ENCODE data around the gene SVIL. TPM values are rescaled to one million over a fixed set of nuclear protein-coding genes. Genes with fewer than 3 reads are reported as not detected.

The SVIL gene
- total and polyA plus RNA-seq, 2 of the 13 experiments (the other 11 are each of a cell fraction or from before 2014, with no cell fraction given): 3.9 to 12.1 TPM

DNA sequence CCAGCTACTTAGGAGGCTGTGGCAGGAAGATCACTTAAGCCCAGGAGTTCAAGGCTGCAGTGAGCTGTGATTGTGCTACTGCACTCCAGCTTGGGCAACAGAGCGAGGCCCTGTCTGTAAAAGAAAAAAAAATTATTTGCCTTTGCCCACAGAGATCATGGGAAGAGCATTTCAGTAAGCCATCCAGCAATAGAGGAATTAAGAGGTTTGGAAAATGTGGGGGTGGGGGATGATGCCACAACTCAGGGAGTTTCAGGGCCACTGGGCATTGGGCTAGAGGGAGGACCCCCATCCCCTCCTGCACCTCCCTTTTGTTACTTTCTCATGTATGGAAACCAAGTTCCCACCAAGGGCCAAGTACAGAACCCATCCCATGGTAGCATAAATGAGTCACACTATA is 38.4 kb downstream of the SVIL start:
- ChIA-PET CTCF (ENCODE audit: low intra/inter-chr PET ratio, low total read pairs) (no interaction called here), POLR2A (no interaction called here)
- no peak overlapping the region for H3K4me3 ChIP-seq (replicated peaks in 1 of 3; ENCODE audit: insufficient read depth in 1 of 3, low read depth in 2 of 3, low read length in 3 of 3)
- FAIRE-seq (no peak), ATAC-seq (no peak), DNase-seq (ENCODE audit: low spot score) (no peak)
- H3K9ac ChIP-seq (ENCODE audit: insufficient read depth, low read depth, low read length): no peak overlapping the region
- BruUV-seq (replicated peaks): no TSS peak
- no peak overlapping the region for H2AFZ ChIP-seq (ENCODE audit: low read length)
- in situ Hi-C loops (cut with HindIII; ENCODE audit: extremely low pct_ligation_motif_present, low pct_unique_long_range_greater_than_20kb) (no loop called here), intact Hi-C loops (cut with micrococcal nuclease; ENCODE audit: unreplicated experiment) (no loop called here)
- H3K4me2 ChIP-seq (ENCODE audit: low read depth, low read length): no peak overlapping the region
- H3K79me2 ChIP-seq (ENCODE audit: insufficient read depth, low read length): no peaks in the 10 kb centered on the region
- no peaks in the 10 kb centered on the region for H4K20me1 ChIP-seq (ENCODE audit: insufficient read depth, low read length)
- 80% methylated on average over 1 of the region's 1 CpG for WGBS (ENCODE audit: low lambda C conversion rate)
- H3K27ac ChIP-seq (ENCODE audit: extremely low read length, insufficient read depth, low read length): no peak overlapping the region
- no peak for TF ChIP-seq AHR (CRISPR knock-in tag; IDR thresholded peaks at IDR 0.05)
- no peaks in the 10 kb centered on the region for H3K4me1 ChIP-seq (ENCODE audit: insufficient read depth, low read length)
- H3K36me3 ChIP-seq (replicated peaks in 1 of 2; ENCODE audit: control insufficient read depth in 1 of 2, insufficient read depth in 2 of 2, low read length in 2 of 2): no peaks in the 10 kb centered on the region
- H3K27me3 ChIP-seq (ENCODE audit: control insufficient read depth in 1 of 2, insufficient read depth in 2 of 2, low read length in 2 of 2): no peaks in the 10 kb centered on the region
- no peaks in the 10 kb centered on the region for H3K9me3 ChIP-seq (ENCODE audit: low read length)

DNA sequence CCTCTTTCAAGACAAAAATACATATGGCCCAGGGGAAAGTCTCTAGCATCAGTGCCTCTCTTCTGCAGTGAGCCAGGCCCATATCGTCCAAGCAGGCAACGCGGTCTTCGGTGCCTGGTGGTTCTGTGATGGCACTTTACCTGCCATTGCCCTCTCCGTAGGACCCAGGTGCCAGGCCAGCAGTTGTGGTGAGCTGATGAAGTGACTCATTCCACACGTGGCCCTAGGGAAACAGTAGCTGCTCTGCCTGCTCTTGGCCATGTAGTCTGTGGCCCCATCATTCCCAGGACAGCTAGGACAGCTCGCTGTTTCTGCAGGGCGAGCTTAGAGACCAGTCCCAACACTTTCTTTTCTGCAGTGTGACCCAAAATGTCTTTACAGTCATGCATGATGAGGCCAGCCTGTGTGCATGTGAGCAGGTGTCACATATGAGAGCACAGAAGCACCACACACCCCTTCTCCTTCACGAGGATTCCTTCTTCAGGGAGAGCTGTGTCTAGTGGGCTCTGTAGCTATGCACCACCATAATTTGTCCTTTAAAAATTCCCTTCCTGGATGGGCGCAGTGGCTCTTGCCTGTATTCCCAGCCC is 39.0 kb downstream of the SVIL start:
- ChIA-PET POLR2A (no interaction called here), CTCF (ENCODE audit: low intra/inter-chr PET ratio, low total read pairs) (no interaction called here)
- ATAC-seq (no peak), FAIRE-seq (no peak), DNase-seq (ENCODE audit: low spot score) (no peak)
- Histone ChIP-seq H3K9ac (ENCODE audit: insufficient read depth, low read depth, low read length) (no peak overlapping the region), H3K4me3 (replicated peaks in 1 of 3; ENCODE audit: insufficient read depth in 1 of 3, low read depth in 2 of 3, low read length in 3 of 3) (no peak overlapping the region), H3K9me3 (ENCODE audit: low read length) (no peaks in the 10 kb centered on the region), H3K27ac (ENCODE audit: extremely low read length, insufficient read depth, low read length) (no peak overlapping the region), H3K4me1 (ENCODE audit: insufficient read depth, low read length) (peaks cover 3% of the 10 kb centered on the region), H3K4me2 (ENCODE audit: low read depth, low read length) (no peak overlapping the region), H4K20me1 (ENCODE audit: insufficient read depth, low read length) (no peaks in the 10 kb centered on the region), H3K36me3 (replicated peaks in 1 of 2; ENCODE audit: control insufficient read depth in 1 of 2, insufficient read depth in 2 of 2, low read length in 2 of 2) (no peaks in the 10 kb centered on the region), H3K27me3 (ENCODE audit: control insufficient read depth in 1 of 2, insufficient read depth in 2 of 2, low read length in 2 of 2) (no peaks in the 10 kb centered on the region), H2AFZ (ENCODE audit: low read length) (no peak overlapping the region), H3K79me2 (ENCODE audit: insufficient read depth, low read length) (no peaks in the 10 kb centered on the region)
- intact Hi-C loops (cut with micrococcal nuclease; ENCODE audit: unreplicated experiment): no loop called here
- in situ Hi-C loops (cut with HindIII; ENCODE audit: extremely low pct_ligation_motif_present, low pct_unique_long_range_greater_than_20kb): no loop called here
- TF ChIP-seq MIXL1 (CRISPR knock-in tag; IDR thresholded peaks at IDR 0.05) (no peak), KAT8 (CRISPR knock-in tag; IDR thresholded peaks at IDR 0.05) (no peak), ZNF382 (CRISPR knock-in tag; IDR thresholded peaks at IDR 0.05; ENCODE audit: borderline replicate concordance) (no peak), KDM5B (CRISPR knock-in tag; IDR thresholded peaks at IDR 0.05; ENCODE audit: borderline replicate concordance) (no peak), HNRNPK (IDR thresholded peaks at IDR 0.05; ENCODE audit: low read depth, low read length, poor library complexity, severe bottlenecking) (no peak), PCBP2 (optimal IDR thresholded peaks at IDR 0.05; ENCODE audit: low read depth, low read length, poor library complexity, severe bottlenecking) (no peak), FOXO1 (CRISPR knock-in tag; IDR thresholded peaks at IDR 0.05) (no peak), GABPB1 (CRISPR knock-in tag; IDR thresholded peaks at IDR 0.05) (no peak), ZNF737 (CRISPR knock-in tag; IDR thresholded peaks at IDR 0.05; ENCODE audit: borderline replicate concordance) (no peak), DNMT3B (CRISPR knock-in tag; conservative IDR thresholded peaks at IDR 0.05) (no peak), AGO2 (optimal IDR thresholded peaks at IDR 0.05; ENCODE audit: low read depth, low read length) (no peak), ADNP (CRISPR knock-in tag; IDR thresholded peaks at IDR 0.05) (no peak), ZMYM4 (CRISPR knock-in tag; IDR thresholded peaks at IDR 0.05) (no peak), FOSL1 (CRISPR knock-in tag; IDR thresholded peaks at IDR 0.05; ENCODE audit: borderline replicate concordance) (no peak), ZNF792 (CRISPR knock-in tag; IDR thresholded peaks at IDR 0.05) (no peak), ZNF780A (CRISPR knock-in tag; IDR thresholded peaks at IDR 0.05) (no peak), ARNTL (CRISPR knock-in tag; IDR thresholded peaks at IDR 0.05) (no peak), FOXA3 (CRISPR knock-in tag; IDR thresholded peaks at IDR 0.05) (no peak), SMYD3 (CRISPR knock-in tag; IDR thresholded peaks at IDR 0.05) (no peak)
- BruUV-seq (replicated peaks): no TSS peak
- WGBS (ENCODE audit: low lambda C conversion rate): 95% methylated on average over 10 of the region's 10 CpGs
